Muscle of leg (tissue), 11 donors: ENCODE data around the gene AFG1L. TPM values are rescaled to one million over a fixed set of nuclear protein-coding genes. Genes with fewer than 3 reads are reported as not detected.
A peak's percentile ranks its signal among the peaks of the same experiment; 100 is the strongest.

ENCODE experiments used
- DNase-seq: peaks from one replicate; pipeline ENCODE4 v3.0.0; 2013
- H3K27ac ChIP-seq: one replicate; pipeline ENCODE4 v1.5.1; 2013; ENCODE audit warnings: mild to moderate bottlenecking, low read length, control low read depth
- H3K27me3 ChIP-seq: one replicate; pipeline ENCODE4 v1.6.1; 2013; ENCODE audit warnings: low read length; ENCODE audit not compliant: control insufficient read depth, insufficient read depth
- H3K36me3 ChIP-seq: one replicate; pipeline ENCODE4 v1.6.1; 2013; ENCODE audit warnings: low read length; ENCODE audit not compliant: control insufficient read depth, insufficient read depth
- H3K4me1 ChIP-seq: one replicate; pipeline ENCODE4 v1.6.1; 2013; ENCODE audit warnings: low read length; ENCODE audit not compliant: control insufficient read depth, insufficient read depth
- H3K4me3 ChIP-seq: one replicate; pipeline ENCODE4 v1.5.1; 2013; ENCODE audit warnings: low read length, control low read depth
- H3K9me3 ChIP-seq: replicated peaks from 2 replicates; pipeline ENCODE4 v1.6.1; 2013; ENCODE audit warnings: low read depth, low read length; ENCODE audit not compliant: control insufficient read depth
- WGBS: methylation state at CpG from one replicate; pipeline ENCODE4 v1.1.5; 2013; ENCODE audit warnings: missing lambda C conversion rate; ENCODE audit not compliant: insufficient coverage; 5-methylcytosine and 5-hydroxymethylcytosine counted together
- polyA plus RNA-seq, 8 donors: library from polyadenylated mRNA; unstranded; fragments of 120-200 nt; gene quantifications; one replicate each; pipeline versions ENCODE4 v1.2.1 to v1.2.3, GENCODE V29; 2013; ENCODE audit warnings: inconsistent platforms in 1 of 8, low replicate concordance in 1 of 8; ENCODE audit not compliant: insufficient read length in 8 of 8, insufficient read depth in 1 of 8
- total RNA-seq: library from RNA; stranded (reverse); fragments of 120-200 nt; gene quantifications from one replicate; pipeline ENCODE4 v1.2.4, GENCODE V29; 2013

AFG1L gene
- total and polyA plus RNA-seq, 9 donors, result 3.9 to 7.2 (median 5.1) TPM

DNA sequence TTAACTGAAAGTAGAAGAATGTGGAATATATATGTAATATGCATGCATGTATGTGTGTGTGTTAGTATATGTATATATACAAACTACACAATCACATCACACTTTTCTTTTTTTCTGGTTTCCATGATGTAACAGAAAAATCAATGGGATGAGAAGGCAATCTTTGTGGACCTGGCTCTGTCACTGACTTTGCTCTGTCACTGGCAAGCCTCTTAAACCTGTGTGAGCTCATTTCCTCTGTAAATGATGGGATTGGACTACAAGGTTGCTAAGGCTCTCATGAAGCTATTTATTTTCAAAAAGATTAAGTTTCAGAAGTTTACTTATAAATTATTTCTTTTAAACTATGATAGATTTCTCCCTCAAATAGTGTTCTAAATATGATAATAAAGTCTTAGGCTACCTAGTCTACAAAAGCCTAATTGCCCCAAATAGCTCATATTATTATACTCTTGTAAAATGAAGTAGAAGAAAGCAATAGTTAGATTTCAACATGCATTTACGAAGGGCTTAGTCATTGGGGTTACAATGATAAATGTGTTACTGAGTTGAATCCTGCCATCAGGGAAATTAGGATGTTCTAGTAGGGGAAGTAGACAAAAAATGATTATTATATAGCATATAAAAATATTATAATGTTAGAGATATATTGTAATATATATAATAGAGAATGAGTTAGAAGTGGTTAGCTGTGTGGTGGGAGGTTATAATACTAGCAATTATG, 129.3 kb downstream of the AFG1L start:
- Histone ChIP-seq H3K36me3 (no peaks in the 10 kb centered on the region), H3K27me3 (no peaks in the 10 kb centered on the region), H3K9me3 (peaks cover under 1% of the 10 kb centered on the region), H3K4me1 (no peaks in the 10 kb centered on the region), H3K27ac (no peak overlapping the region), H3K4me3 (no peak overlapping the region)
- WGBS, result no CpG with 5 or more reads among the region's 1 CpG
- DNase-seq, result peak; percentile 5

- Histone ChIP-seq H3K4me1 (no peaks in the 10 kb centered on the region), H3K27me3 (no peaks in the 10 kb centered on the region), H3K27ac (no peak overlapping the region), H3K4me3 (no peak overlapping the region), H3K9me3 (peaks cover 3% of the 10 kb centered on the region), H3K36me3 (no peaks in the 10 kb centered on the region)
- no peak for DNase-seq
- WGBS, result no CpG with 5 or more reads among the region's 2 CpGs
Observed at GRCh38 chr6:108425428-108425827, 130.6 kb downstream of the AFG1L start.

DNA sequence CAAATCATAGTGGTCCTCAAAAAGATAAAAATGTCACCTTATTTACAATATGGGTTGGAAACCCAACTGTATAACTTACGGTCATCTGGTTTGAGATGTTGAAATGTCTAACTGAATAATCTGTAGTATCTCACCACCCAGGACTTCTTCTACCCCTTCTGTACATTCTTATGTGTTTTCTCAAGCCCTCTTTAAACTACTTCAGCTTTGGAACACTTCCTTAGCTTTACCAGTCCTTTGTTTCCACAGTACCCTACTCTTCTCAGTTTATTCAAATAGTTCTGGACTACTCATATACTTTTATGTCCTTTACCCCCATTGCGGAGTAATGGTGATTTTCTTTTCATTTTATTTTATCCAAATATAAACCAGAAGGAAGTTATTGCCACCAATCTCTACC, 137.3 kb downstream of the AFG1L start:
- WGBS, result no CpG with 5 or more reads among the region's 2 CpGs
- Histone ChIP-seq H3K9me3 (peaks cover 3% of the 10 kb centered on the region), H3K27ac (no peak overlapping the region), H3K27me3 (no peaks in the 10 kb centered on the region), H3K4me1 (no peaks in the 10 kb centered on the region), H3K36me3 (no peaks in the 10 kb centered on the region), H3K4me3 (no peak overlapping the region)
- DNase-seq, result no peak

DNA sequence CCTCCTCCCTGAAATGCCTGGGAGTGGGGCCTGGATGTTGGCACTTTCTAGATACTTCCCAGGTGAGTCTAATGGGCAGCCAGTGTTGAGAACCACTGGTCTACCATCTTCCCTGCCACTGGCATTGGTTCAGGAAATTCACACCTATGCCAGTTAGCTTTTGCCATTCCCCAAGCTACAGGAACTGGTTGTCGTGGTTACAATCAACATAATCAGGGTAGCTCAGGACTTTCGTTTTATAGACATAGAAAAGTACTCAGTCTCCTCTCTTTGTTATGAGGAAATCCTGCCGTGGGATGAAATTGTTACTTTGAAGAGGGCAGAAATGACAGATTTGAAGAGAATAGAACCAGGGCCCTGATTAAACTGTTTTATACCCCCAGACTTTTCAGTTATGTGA, 137.9 kb downstream of the AFG1L start:
- peak; percentile 20 for DNase-seq
- WGBS, result 78% methylated on average over 1 of the region's 3 CpGs
- H3K27ac ChIP-seq, result no peak overlapping the region
- H3K4me1 ChIP-seq, result no peaks in the 10 kb centered on the region
- no peaks in the 10 kb centered on the region for H3K36me3 ChIP-seq
- H3K27me3 ChIP-seq, result no peaks in the 10 kb centered on the region
- H3K9me3 ChIP-seq, result peaks cover 3% of the 10 kb centered on the region
- H3K4me3 ChIP-seq, result no peak overlapping the region

DNA sequence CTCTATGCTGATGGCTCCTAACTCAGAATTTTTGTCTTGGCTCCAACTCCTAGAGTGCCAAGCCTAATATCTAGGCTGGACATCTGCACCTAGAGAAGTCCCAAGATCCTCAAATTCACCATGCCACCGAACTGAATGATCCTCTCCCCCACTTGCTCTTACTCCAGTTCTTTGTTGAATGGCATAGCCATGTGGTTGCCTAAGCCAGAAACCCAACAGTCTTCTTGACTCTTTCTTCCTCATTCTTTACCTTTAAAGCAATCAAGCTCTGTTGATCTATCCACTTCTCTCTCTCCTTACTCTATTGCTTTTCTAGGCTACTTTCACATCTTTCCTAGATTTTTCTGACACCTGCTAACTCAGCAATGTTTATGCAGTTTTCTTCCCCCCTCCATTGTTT, 139.4 kb downstream of the AFG1L start:
- H3K4me3 ChIP-seq, result no peak overlapping the region
- H3K27ac ChIP-seq, result no peak overlapping the region
- H3K36me3 ChIP-seq, result no peaks in the 10 kb centered on the region
- H3K27me3 ChIP-seq, result no peaks in the 10 kb centered on the region
- H3K9me3 ChIP-seq, result peaks cover 2% of the 10 kb centered on the region
- WGBS, result 69% methylated on average over 1 of the region's 1 CpG
- no peak for DNase-seq
- H3K4me1 ChIP-seq, result no peaks in the 10 kb centered on the region

- Histone ChIP-seq H3K27ac (no peak overlapping the region), H3K27me3 (no peaks in the 10 kb centered on the region), H3K36me3 (no peaks in the 10 kb centered on the region), H3K9me3 (no peaks in the 10 kb centered on the region), H3K4me1 (no peaks in the 10 kb centered on the region), H3K4me3 (no peak overlapping the region)
- DNase-seq, result no peak
- 94% methylated on average over 4 of the region's 5 CpGs for WGBS
Observed at GRCh38 chr6:108435391-108435790, 140.5 kb downstream of the AFG1L start.

GRCh38 chr6:108436771-108437170, 141.9 kb downstream of the AFG1L start:
- no peaks in the 10 kb centered on the region for H3K4me1 ChIP-seq
- no peak overlapping the region for H3K4me3 ChIP-seq
- WGBS, result 94% methylated on average over 2 of the region's 2 CpGs

GRCh38 chr6:108437821-108438220, 143.0 kb downstream of the AFG1L start:
- Histone ChIP-seq H3K4me1 (no peaks in the 10 kb centered on the region), H3K9me3 (no peaks in the 10 kb centered on the region), H3K27ac (no peak overlapping the region), H3K4me3 (no peak overlapping the region), H3K36me3 (no peaks in the 10 kb centered on the region), H3K27me3 (no peaks in the 10 kb centered on the region)
- no peak for DNase-seq
- WGBS, result 60% methylated on average over 1 of the region's 1 CpG

More at GRCh38 chr6:108436771-108437170, 141.9 kb downstream of the AFG1L start:
- H3K27me3 ChIP-seq, result no peaks in the 10 kb centered on the region
- H3K36me3 ChIP-seq, result no peaks in the 10 kb centered on the region
- H3K9me3 ChIP-seq, result no peaks in the 10 kb centered on the region
- no peak overlapping the region for H3K27ac ChIP-seq
- no peak for DNase-seq

GRCh38 chr6:108438918-108439317, 144.1 kb downstream of the AFG1L start:
- 53% methylated on average over 3 of the region's 8 CpGs for WGBS
- Histone ChIP-seq H3K4me1 (no peaks in the 10 kb centered on the region), H3K9me3 (no peaks in the 10 kb centered on the region), H3K4me3 (no peak overlapping the region), H3K27me3 (no peaks in the 10 kb centered on the region), H3K36me3 (no peaks in the 10 kb centered on the region), H3K27ac (no peak overlapping the region)
- no peak for DNase-seq

GRCh38 chr6:108441141-108441540, 146.3 kb downstream of the AFG1L start:
- DNase-seq, result peak; percentile 12
- Histone ChIP-seq H3K9me3 (no peaks in the 10 kb centered on the region), H3K4me3 (no peak overlapping the region), H3K36me3 (no peaks in the 10 kb centered on the region), H3K27me3 (no peaks in the 10 kb centered on the region), H3K27ac (no peak overlapping the region), H3K4me1 (no peaks in the 10 kb centered on the region)
